ENCODE measurements around the gene MACROD2.

GRCh38 chr20:14947536-14947935 lies 952.2 kb downstream of the MACROD2 start:
- TF ChIP-seq, protein P1, sequence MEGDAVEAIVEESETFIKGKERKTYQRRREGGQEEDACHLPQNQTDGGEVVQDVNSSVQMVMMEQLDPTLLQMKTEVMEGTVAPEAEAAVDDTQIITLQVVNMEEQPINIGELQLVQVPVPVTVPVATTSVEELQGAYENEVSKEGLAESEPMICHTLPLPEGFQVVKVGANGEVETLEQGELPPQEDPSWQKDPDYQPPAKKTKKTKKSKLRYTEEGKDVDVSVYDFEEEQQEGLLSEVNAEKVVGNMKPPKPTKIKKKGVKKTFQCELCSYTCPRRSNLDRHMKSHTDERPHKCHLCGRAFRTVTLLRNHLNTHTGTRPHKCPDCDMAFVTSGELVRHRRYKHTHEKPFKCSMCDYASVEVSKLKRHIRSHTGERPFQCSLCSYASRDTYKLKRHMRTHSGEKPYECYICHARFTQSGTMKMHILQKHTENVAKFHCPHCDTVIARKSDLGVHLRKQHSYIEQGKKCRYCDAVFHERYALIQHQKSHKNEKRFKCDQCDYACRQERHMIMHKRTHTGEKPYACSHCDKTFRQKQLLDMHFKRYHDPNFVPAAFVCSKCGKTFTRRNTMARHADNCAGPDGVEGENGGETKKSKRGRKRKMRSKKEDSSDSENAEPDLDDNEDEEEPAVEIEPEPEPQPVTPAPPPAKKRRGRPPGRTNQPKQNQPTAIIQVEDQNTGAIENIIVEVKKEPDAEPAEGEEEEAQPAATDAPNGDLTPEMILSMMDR (IDR thresholded peaks at IDR 0.05): no peak
- no peak for TF ChIP-seq POLR2A (IDR thresholded peaks at IDR 0.05)
